ENCODE results near the gene OR51E2.

DNA sequence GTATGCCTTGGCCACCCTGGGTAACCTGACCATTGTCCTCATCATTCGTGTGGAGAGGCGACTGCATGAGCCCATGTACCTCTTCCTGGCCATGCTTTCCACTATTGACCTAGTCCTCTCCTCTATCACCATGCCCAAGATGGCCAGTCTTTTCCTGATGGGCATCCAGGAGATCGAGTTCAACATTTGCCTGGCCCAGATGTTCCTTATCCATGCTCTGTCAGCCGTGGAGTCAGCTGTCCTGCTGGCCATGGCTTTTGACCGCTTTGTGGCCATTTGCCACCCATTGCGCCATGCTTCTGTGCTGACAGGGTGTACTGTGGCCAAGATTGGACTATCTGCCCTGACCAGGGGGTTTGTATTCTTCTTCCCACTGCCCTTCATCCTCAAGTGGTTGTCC lies 57.7 kb downstream of the OR51E2 start:
- no peak for TF ChIP-seq EZH2 (IDR thresholded peaks at IDR 0.05; ENCODE audit: low read length, unreplicated experiment)
- TF ChIP-seq, protein P1, sequence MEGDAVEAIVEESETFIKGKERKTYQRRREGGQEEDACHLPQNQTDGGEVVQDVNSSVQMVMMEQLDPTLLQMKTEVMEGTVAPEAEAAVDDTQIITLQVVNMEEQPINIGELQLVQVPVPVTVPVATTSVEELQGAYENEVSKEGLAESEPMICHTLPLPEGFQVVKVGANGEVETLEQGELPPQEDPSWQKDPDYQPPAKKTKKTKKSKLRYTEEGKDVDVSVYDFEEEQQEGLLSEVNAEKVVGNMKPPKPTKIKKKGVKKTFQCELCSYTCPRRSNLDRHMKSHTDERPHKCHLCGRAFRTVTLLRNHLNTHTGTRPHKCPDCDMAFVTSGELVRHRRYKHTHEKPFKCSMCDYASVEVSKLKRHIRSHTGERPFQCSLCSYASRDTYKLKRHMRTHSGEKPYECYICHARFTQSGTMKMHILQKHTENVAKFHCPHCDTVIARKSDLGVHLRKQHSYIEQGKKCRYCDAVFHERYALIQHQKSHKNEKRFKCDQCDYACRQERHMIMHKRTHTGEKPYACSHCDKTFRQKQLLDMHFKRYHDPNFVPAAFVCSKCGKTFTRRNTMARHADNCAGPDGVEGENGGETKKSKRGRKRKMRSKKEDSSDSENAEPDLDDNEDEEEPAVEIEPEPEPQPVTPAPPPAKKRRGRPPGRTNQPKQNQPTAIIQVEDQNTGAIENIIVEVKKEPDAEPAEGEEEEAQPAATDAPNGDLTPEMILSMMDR (conservative IDR thresholded peaks at IDR 0.05; ENCODE audit: low read depth, low read length), result no peak
